Measurements from ENCODE around the gene RAB15.
A peak's percentile ranks its signal among the peaks of the same experiment; 100 is the strongest.

The RAB15 gene

GRCh38 chr14:64987438-64987767, 15.3 kb upstream of the RAB15 start:
- DNase-seq, result no peak

- peak; percentile 94 to 96 for DNase-seq
Measured at GRCh38 chr14:64986648-64987437, 14.7 kb upstream of the RAB15 start, which contains the start of gene FNTB. TSS of gene FNTB (plus strand) at chr14:64986895. CDS start at chr14:64986954, 59 bp downstream.

GRCh38 chr14:64983439-64984310, 11.5 kb upstream of the RAB15 start:
- DNase-seq, result peak; percentile 45 to 71

GRCh38 chr14:64979336-64980074, 7.4 kb upstream of the RAB15 start:
- DNase-seq, result no peak

- no peak for DNase-seq
Measured at GRCh38 chr14:64974563-64974962, 2.4 kb upstream of the RAB15 start.

GRCh38 chr14:64973826-64974225, 1.7 kb upstream of the RAB15 start:
- DNase-seq, result no peak

GRCh38 chr14:64973026-64973442, 898 bp upstream of the RAB15 start:
- DNase-seq, result no peak

- DNase-seq, result no peak
Measured at GRCh38 chr14:64971491-64971942, 619 bp downstream of the RAB15 start.

- DNase-seq, result no peak
Measured at GRCh38 chr14:64970776-64971477, 1.2 kb downstream of the RAB15 start.

GRCh38 chr14:64970041-64970440, 2.1 kb downstream of the RAB15 start:
- DNase-seq, result no peak

GRCh38 chr14:64968651-64969050, 3.5 kb downstream of the RAB15 start:
- DNase-seq, result no peak

GRCh38 chr14:64968167-64968566, 4.0 kb downstream of the RAB15 start:
- no peak for DNase-seq

- DNase-seq, result no peak
Measured at GRCh38 chr14:64966976-64967375, 5.2 kb downstream of the RAB15 start.

- DNase-seq, result no peak
Measured at GRCh38 chr14:64965356-64966000, 6.7 kb downstream of the RAB15 start.

GRCh38 chr14:64963611-64964010, 8.5 kb downstream of the RAB15 start:
- no peak for DNase-seq

- DNase-seq, result no peak
Measured at GRCh38 chr14:64960762-64961276, 11.3 kb downstream of the RAB15 start.

GRCh38 chr14:64958743-64959142, 13.4 kb downstream of the RAB15 start:
- DNase-seq, result no peak

GRCh38 chr14:64958201-64958600, 13.9 kb downstream of the RAB15 start:
- no peak for DNase-seq

GRCh38 chr14:64956697-64957406, 15.3 kb downstream of the RAB15 start:
- DNase-seq, result no peak

- no peak for DNase-seq
Measured at GRCh38 chr14:64955297-64955696, 16.8 kb downstream of the RAB15 start.
